Measurements from ENCODE around the gene ZNF516. TPM values are rescaled to one million over a fixed set of nuclear protein-coding genes. Genes with fewer than 3 reads are reported as not detected.

ZNF516 gene
- total and polyA plus RNA-seq, 10 of the 15 experiments (the other 5 are each of a cell fraction or from before 2014, with no cell fraction given), result 2.0 to 32.0 (median 8.3) TPM

GRCh38 chr18:76335859-76336640 is 159.0 kb downstream of the ZNF516 start (continued):
- TF ChIP-seq ZBTB11 (CRISPR knock-in tag; IDR thresholded peaks at IDR 0.05), result no peak
- no peak for TF ChIP-seq CBFB (IDR thresholded peaks at IDR 0.05; ENCODE audit: low read depth)
- no peak for TF ChIP-seq SP1 (IDR thresholded peaks at IDR 0.05; ENCODE audit: low read depth, low read length)
- TF ChIP-seq SMC3 (IDR thresholded peaks at IDR 0.05; ENCODE audit: borderline replicate concordance, low read length), result no peak
- no peak for TF ChIP-seq HSF1 (IDR thresholded peaks at IDR 0.05; ENCODE audit: low read depth, low read length)
- no peak for TF ChIP-seq SUPT20H (IDR thresholded peaks at IDR 0.05; ENCODE audit: borderline replicate concordance, control insufficient read depth, low read depth, low read length)
- TF ChIP-seq MTA2 (IDR thresholded peaks at IDR 0.05; ENCODE audit: low read depth), result no peak
- TF ChIP-seq IRF4 (IDR thresholded peaks at IDR 0.05; ENCODE audit: low read depth, low read length), result no peak
- TF ChIP-seq EGR1 (IDR thresholded peaks at IDR 0.05; ENCODE audit: borderline replicate concordance in 1 of 2, low read depth in 2 of 2, low read length in 2 of 2), result no peak
- TF ChIP-seq ZBED1 (IDR thresholded peaks at IDR 0.05; ENCODE audit: borderline replicate concordance), result no peak
- no peak for TF ChIP-seq BHLHE40 (IDR thresholded peaks at IDR 0.05; ENCODE audit: borderline replicate concordance in 1 of 2, low read depth in 2 of 2, low read length in 1 of 2)
- no peak for TF ChIP-seq CEBPZ (IDR thresholded peaks at IDR 0.05; ENCODE audit: low read depth, low read length)

Measured in GM12878 (cell line).